ENCODE data around the gene KCNMB3.
"Not testable (repeated sequence)": the region's sequence is repeated elsewhere in the genome, so short reads cannot be mapped to it uniquely, and the experiment has no call there.

KCNMB3 gene

GRCh38 chr3:179278932-179279693 lies 28.2 kb upstream of the KCNMB3 start:
- DNase-seq = no peak
- no peak for TF ChIP-seq CTCF (IDR thresholded peaks at IDR 0.05; ENCODE audit: low read depth, low read length, missing control alignments)
- H3K36me3 ChIP-seq (replicated peaks) = no peaks in the 10 kb centered on the region
- no peaks in the 10 kb centered on the region for H3K27me3 ChIP-seq (replicated peaks)
- H3K27ac ChIP-seq = no peak overlapping the region
- in situ Hi-C loops (cut with HindIII; ENCODE audit: low pct_ligation_motif_present, low sequenced_read_pairs) = no loop called here
- no peak overlapping the region for H3K4me3 ChIP-seq (ENCODE audit: low read depth, low read length)

DNA sequence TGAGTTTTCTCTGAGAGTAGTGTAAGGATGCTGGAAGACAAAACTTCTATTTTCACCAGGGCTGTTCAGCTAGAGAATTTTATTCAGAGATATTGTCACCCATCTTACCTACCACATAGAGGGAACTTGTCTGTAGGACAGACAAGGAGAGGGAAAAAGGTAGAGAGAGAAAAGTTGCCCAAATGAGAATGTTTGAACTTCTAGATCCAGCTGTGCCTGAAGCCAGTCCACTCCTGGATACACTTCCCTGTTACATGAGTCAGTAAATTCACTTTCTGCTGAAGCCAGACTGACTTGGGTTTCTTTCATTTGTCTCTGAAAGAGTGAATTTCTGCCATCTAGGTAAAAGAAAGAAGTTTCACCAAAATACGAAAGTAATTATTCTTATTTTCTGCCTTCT lies 27.2 kb upstream of the KCNMB3 start:
- H3K27ac ChIP-seq = no peak overlapping the region
- no peak overlapping the region for H3K4me3 ChIP-seq (ENCODE audit: low read depth, low read length)
- in situ Hi-C loops (cut with HindIII; ENCODE audit: low pct_ligation_motif_present, low sequenced_read_pairs) = no loop called here
- TF ChIP-seq CTCF (IDR thresholded peaks at IDR 0.05; ENCODE audit: low read depth, low read length, missing control alignments) = no peak
- no peaks in the 10 kb centered on the region for H3K27me3 ChIP-seq (replicated peaks)
- H3K36me3 ChIP-seq (replicated peaks) = no peaks in the 10 kb centered on the region
- no peak for DNase-seq

- no peaks in the 10 kb centered on the region for H3K27me3 ChIP-seq (replicated peaks)
- H3K36me3 ChIP-seq (replicated peaks) = no peaks in the 10 kb centered on the region
- no peak for TF ChIP-seq CTCF (IDR thresholded peaks at IDR 0.05; ENCODE audit: low read depth, low read length, missing control alignments)
- no peak overlapping the region for H3K4me3 ChIP-seq (ENCODE audit: low read depth, low read length)
- no peak for DNase-seq
- in situ Hi-C loops (cut with HindIII; ENCODE audit: low pct_ligation_motif_present, low sequenced_read_pairs) = no loop called here
- no peak overlapping the region for H3K27ac ChIP-seq
Measured at GRCh38 chr3:179276743-179277142, 25.8 kb upstream of the KCNMB3 start.

GRCh38 chr3:179276001-179276400 lies 25.1 kb upstream of the KCNMB3 start:
- Histone ChIP-seq H3K27ac (no peak overlapping the region), H3K27me3 (replicated peaks) (no peaks in the 10 kb centered on the region), H3K36me3 (replicated peaks) (no peaks in the 10 kb centered on the region), H3K4me3 (ENCODE audit: low read depth, low read length) (no peak overlapping the region)
- no peak for TF ChIP-seq CTCF (IDR thresholded peaks at IDR 0.05; ENCODE audit: low read depth, low read length, missing control alignments)
- in situ Hi-C loops (cut with HindIII; ENCODE audit: low pct_ligation_motif_present, low sequenced_read_pairs) = no loop called here
- DNase-seq = no peak

- DNase-seq; H3K27me3 ChIP-seq (replicated peaks); H3K36me3 ChIP-seq (replicated peaks); in situ Hi-C loops (cut with HindIII; ENCODE audit: low pct_ligation_motif_present, low sequenced_read_pairs); H3K4me3 ChIP-seq (ENCODE audit: low read depth, low read length); H3K27ac ChIP-seq: not testable (repeated sequence)
Measured at GRCh38 chr3:179274434-179274833, 23.5 kb upstream of the KCNMB3 start.

DNA sequence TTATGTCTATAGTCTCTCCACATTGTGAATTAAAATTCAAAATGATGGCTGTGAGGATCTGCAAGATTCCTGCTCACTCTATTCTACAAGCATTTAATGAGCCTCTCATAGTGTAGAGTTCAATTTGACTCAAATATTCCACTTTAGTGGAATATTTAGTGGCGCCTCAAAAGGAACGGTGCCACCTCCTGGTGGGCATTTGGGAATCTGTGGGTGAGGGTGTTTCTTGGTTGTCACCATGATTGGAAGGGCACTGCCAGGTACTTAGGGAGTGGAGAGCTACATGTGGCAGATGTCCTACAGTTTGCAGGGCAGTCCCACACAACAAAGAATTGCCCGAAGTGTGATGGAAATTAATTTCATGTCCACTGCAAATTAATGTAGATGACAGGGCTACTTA lies 21.5 kb upstream of the KCNMB3 start:
- H3K27me3 ChIP-seq (replicated peaks) = no peaks in the 10 kb centered on the region
- peak; percentile 65 for TF ChIP-seq CTCF (IDR thresholded peaks at IDR 0.05; ENCODE audit: low read depth, low read length, missing control alignments)
- in situ Hi-C loops (cut with HindIII; ENCODE audit: low pct_ligation_motif_present, low sequenced_read_pairs) = no loop called here
- DNase-seq = no peak
- H3K27ac ChIP-seq = no peak overlapping the region
- no peaks in the 10 kb centered on the region for H3K36me3 ChIP-seq (replicated peaks)
- no peak overlapping the region for H3K4me3 ChIP-seq (ENCODE audit: low read depth, low read length)
